ENCODE results near the gene TRPV6.

TRPV6 gene

GRCh38 chr7:142867097-142867378 lies 18.5 kb downstream of the TRPV6 start:
- Histone ChIP-seq H2AFZ (ENCODE audit: low read depth, low read length) (no peak overlapping the region), H3K4me3 (ENCODE audit: low read length) (no peak overlapping the region), H3K4me1 (ENCODE audit: insufficient read depth, low read length) (no peaks in the 10 kb centered on the region), H3K9me3 (ENCODE audit: low read length) (no peaks in the 10 kb centered on the region), H3K27me3 (ENCODE audit: insufficient read depth, low read length) (no peaks in the 10 kb centered on the region), H3K36me3 (ENCODE audit: insufficient read depth, low read length) (no peaks in the 10 kb centered on the region)

- H3K27me3 ChIP-seq (ENCODE audit: insufficient read depth, low read length), result no peaks in the 10 kb centered on the region
- H3K36me3 ChIP-seq (ENCODE audit: insufficient read depth, low read length), result no peaks in the 10 kb centered on the region
- H3K4me1 ChIP-seq (ENCODE audit: insufficient read depth, low read length), result no peaks in the 10 kb centered on the region
- H3K9me3 ChIP-seq (ENCODE audit: low read length), result no peaks in the 10 kb centered on the region
- no peak overlapping the region for H2AFZ ChIP-seq (ENCODE audit: low read depth, low read length)
- H3K4me3 ChIP-seq (ENCODE audit: low read length), result no peak overlapping the region
Observed at GRCh38 chr7:142866361-142867096, 19.0 kb downstream of the TRPV6 start.

- H3K27me3 ChIP-seq (ENCODE audit: insufficient read depth, low read length), result no peaks in the 10 kb centered on the region
- H2AFZ ChIP-seq (ENCODE audit: low read depth, low read length), result no peak overlapping the region
- H3K9me3 ChIP-seq (ENCODE audit: low read length), result no peaks in the 10 kb centered on the region
- H3K4me3 ChIP-seq (ENCODE audit: low read length), result no peak overlapping the region
- H3K36me3 ChIP-seq (ENCODE audit: insufficient read depth, low read length), result no peaks in the 10 kb centered on the region
- no peaks in the 10 kb centered on the region for H3K4me1 ChIP-seq (ENCODE audit: insufficient read depth, low read length)
Observed at GRCh38 chr7:142865766-142866165, 19.8 kb downstream of the TRPV6 start.

GRCh38 chr7:142864980-142865747 lies 20.4 kb downstream of the TRPV6 start:
- Histone ChIP-seq H2AFZ (ENCODE audit: low read depth, low read length) (no peak overlapping the region), H3K27me3 (ENCODE audit: insufficient read depth, low read length) (no peaks in the 10 kb centered on the region), H3K9me3 (ENCODE audit: low read length) (no peaks in the 10 kb centered on the region), H3K36me3 (ENCODE audit: insufficient read depth, low read length) (no peaks in the 10 kb centered on the region), H3K4me3 (ENCODE audit: low read length) (no peak overlapping the region), H3K4me1 (ENCODE audit: insufficient read depth, low read length) (no peaks in the 10 kb centered on the region)

- Histone ChIP-seq H3K27me3 (ENCODE audit: insufficient read depth, low read length) (peaks cover 1% of the 10 kb centered on the region), H3K4me1 (ENCODE audit: insufficient read depth, low read length) (no peaks in the 10 kb centered on the region), H2AFZ (ENCODE audit: low read depth, low read length) (no peak overlapping the region), H3K9me3 (ENCODE audit: low read length) (no peaks in the 10 kb centered on the region), H3K36me3 (ENCODE audit: insufficient read depth, low read length) (no peaks in the 10 kb centered on the region), H3K4me3 (ENCODE audit: low read length) (no peak overlapping the region)
Observed at GRCh38 chr7:142863891-142864685, 21.5 kb downstream of the TRPV6 start.

GRCh38 chr7:142862786-142863400 lies 22.7 kb downstream of the TRPV6 start:
- H3K9me3 ChIP-seq (ENCODE audit: low read length), result no peaks in the 10 kb centered on the region
- no peaks in the 10 kb centered on the region for H3K4me1 ChIP-seq (ENCODE audit: insufficient read depth, low read length)
- H2AFZ ChIP-seq (ENCODE audit: low read depth, low read length), result no peak overlapping the region
- no peak overlapping the region for H3K4me3 ChIP-seq (ENCODE audit: low read length)
- H3K27me3 ChIP-seq (ENCODE audit: insufficient read depth, low read length), result peaks cover 2% of the 10 kb centered on the region
- H3K36me3 ChIP-seq (ENCODE audit: insufficient read depth, low read length), result no peaks in the 10 kb centered on the region

- no peak overlapping the region for H2AFZ ChIP-seq (ENCODE audit: low read depth, low read length)
- H3K27me3 ChIP-seq (ENCODE audit: insufficient read depth, low read length), result peaks cover 5% of the 10 kb centered on the region
- H3K4me1 ChIP-seq (ENCODE audit: insufficient read depth, low read length), result no peaks in the 10 kb centered on the region
- H3K9me3 ChIP-seq (ENCODE audit: low read length), result no peaks in the 10 kb centered on the region
- no peaks in the 10 kb centered on the region for H3K36me3 ChIP-seq (ENCODE audit: insufficient read depth, low read length)
- H3K4me3 ChIP-seq (ENCODE audit: low read length), result no peak overlapping the region
Observed at GRCh38 chr7:142862351-142862750, 23.2 kb downstream of the TRPV6 start.

GRCh38 chr7:142860968-142861367 lies 24.6 kb downstream of the TRPV6 start:
- H2AFZ ChIP-seq (ENCODE audit: low read depth, low read length), result no peak overlapping the region
- no peak overlapping the region for H3K4me3 ChIP-seq (ENCODE audit: low read length)
- no peaks in the 10 kb centered on the region for H3K4me1 ChIP-seq (ENCODE audit: insufficient read depth, low read length)
- peaks cover 16% of the 10 kb centered on the region for H3K27me3 ChIP-seq (ENCODE audit: insufficient read depth, low read length)
- no peaks in the 10 kb centered on the region for H3K9me3 ChIP-seq (ENCODE audit: low read length)
- H3K36me3 ChIP-seq (ENCODE audit: insufficient read depth, low read length), result no peaks in the 10 kb centered on the region

GRCh38 chr7:142859829-142860228 lies 25.7 kb downstream of the TRPV6 start:
- peaks cover 27% of the 10 kb centered on the region for H3K27me3 ChIP-seq (ENCODE audit: insufficient read depth, low read length)
- no peaks in the 10 kb centered on the region for H3K4me1 ChIP-seq (ENCODE audit: insufficient read depth, low read length)
- H3K36me3 ChIP-seq (ENCODE audit: insufficient read depth, low read length), result no peaks in the 10 kb centered on the region
- H3K4me3 ChIP-seq (ENCODE audit: low read length), result no peak overlapping the region
- no peak overlapping the region for H2AFZ ChIP-seq (ENCODE audit: low read depth, low read length)
- no peaks in the 10 kb centered on the region for H3K9me3 ChIP-seq (ENCODE audit: low read length)

- H3K9me3 ChIP-seq (ENCODE audit: low read length), result no peaks in the 10 kb centered on the region
- H3K4me3 ChIP-seq (ENCODE audit: low read length), result no peak overlapping the region
- H3K27me3 ChIP-seq (ENCODE audit: insufficient read depth, low read length), result peaks cover 29% of the 10 kb centered on the region
- H3K36me3 ChIP-seq (ENCODE audit: insufficient read depth, low read length), result no peaks in the 10 kb centered on the region
- no peak overlapping the region for H2AFZ ChIP-seq (ENCODE audit: low read depth, low read length)
- H3K4me1 ChIP-seq (ENCODE audit: insufficient read depth, low read length), result no peaks in the 10 kb centered on the region
Observed at GRCh38 chr7:142859411-142859810, 26.1 kb downstream of the TRPV6 start.

GRCh38 chr7:142857625-142858024 lies 27.9 kb downstream of the TRPV6 start:
- no peak overlapping the region for H3K4me3 ChIP-seq (ENCODE audit: low read length)
- H3K36me3 ChIP-seq (ENCODE audit: insufficient read depth, low read length), result no peaks in the 10 kb centered on the region
- peaks cover 39% of the 10 kb centered on the region for H3K27me3 ChIP-seq (ENCODE audit: insufficient read depth, low read length)
- H3K9me3 ChIP-seq (ENCODE audit: low read length), result no peaks in the 10 kb centered on the region
- H3K4me1 ChIP-seq (ENCODE audit: insufficient read depth, low read length), result no peaks in the 10 kb centered on the region
- no peak overlapping the region for H2AFZ ChIP-seq (ENCODE audit: low read depth, low read length)

- no peak overlapping the region for H2AFZ ChIP-seq (ENCODE audit: low read depth, low read length)
- no peaks in the 10 kb centered on the region for H3K4me1 ChIP-seq (ENCODE audit: insufficient read depth, low read length)
- no peak overlapping the region for H3K4me3 ChIP-seq (ENCODE audit: low read length)
- no peaks in the 10 kb centered on the region for H3K9me3 ChIP-seq (ENCODE audit: low read length)
- no peaks in the 10 kb centered on the region for H3K36me3 ChIP-seq (ENCODE audit: insufficient read depth, low read length)
- H3K27me3 ChIP-seq (ENCODE audit: insufficient read depth, low read length), result peaks cover 39% of the 10 kb centered on the region
Observed at GRCh38 chr7:142856565-142857245, 28.8 kb downstream of the TRPV6 start.
